Neural progenitor cell (in vitro differentiated cells): ENCODE results near the gene ANKRD60.

Source experiments
- CTCF ChIP-seq: fragments of 200-600 bp; sonication (generic); IDR thresholded peaks from 2 replicates; pipeline ENCODE4 v1.5.1; 2017; ENCODE audit warnings: antibody characterized with exemption, mild to moderate bottlenecking
- EZH2 ChIP-seq: fragments of 200-600 bp; sonication (generic); IDR thresholded peaks from 2 replicates; pipeline ENCODE4 v1.6.1; 2017; ENCODE audit warnings: antibody characterized with exemption, mild to moderate bottlenecking, moderate library complexity
- EZH2phosphoT487 ChIP-seq: fragments of 200-600 bp; sonication (generic); IDR thresholded peaks from 2 replicates; pipeline ENCODE4 v1.6.1; 2017; ENCODE audit warnings: antibody characterized with exemption

GRCh38 chr20:58175425-58175824 is 53.0 kb downstream of the ANKRD60 start:
- TF ChIP-seq CTCF (no peak), EZH2 (no peak), EZH2phosphoT487 (no peak)
